ENCODE data around the gene CDIP1. TPM values are rescaled to one million over a fixed set of nuclear protein-coding genes. Genes with fewer than 3 reads are reported as not detected.

The CDIP1 gene
- total RNA-seq, 1 experiment from 2014 or later, result 49.7 TPM

- TF ChIP-seq CTCF (conservative IDR thresholded peaks at IDR 0.05), result no peak
- Histone ChIP-seq H3K23me2 (ENCODE audit: insufficient read length, low read depth, low read length, poor library complexity, severe bottlenecking) (no peaks in the 10 kb centered on the region), H3T11ph (ENCODE audit: low read length) (no peak overlapping the region), H4K8ac (replicated peaks; ENCODE audit: insufficient read length, low read depth, low read length) (no peak overlapping the region), H3K14ac (ENCODE audit: insufficient read depth, low read length) (no peak overlapping the region), H2BK12ac (ENCODE audit: insufficient read length, low read depth, low read length) (no peak overlapping the region), H3K79me2 (ENCODE audit: insufficient read depth, low read length) (no peaks in the 10 kb centered on the region), H3K4me1 (ENCODE audit: insufficient read depth, low read length) (no peaks in the 10 kb centered on the region; the same call in 1 of the 2 replicates), H3K56ac (ENCODE audit: insufficient read length, low read depth, low read length) (no peak overlapping the region), H3K79me1 (ENCODE audit: insufficient read depth, low read depth, low read length, poor library complexity, severe bottlenecking) (no peaks in the 10 kb centered on the region), H3K18ac (ENCODE audit: insufficient read length, low read depth, low read length) (no peak overlapping the region), H2BK15ac (ENCODE audit: low read depth, low read length) (no peak overlapping the region), H2BK20ac (ENCODE audit: low read depth, low read length, poor library complexity, severe bottlenecking) (no peak overlapping the region), H2AK5ac (ENCODE audit: insufficient read length, low read length) (no peak overlapping the region), H3K23ac (ENCODE audit: insufficient read length, low read depth, low read length) (no peak overlapping the region), H3K9me3 (ENCODE audit: control insufficient read depth, low read depth, low read length) (no peaks in the 10 kb centered on the region), H4K91ac (ENCODE audit: insufficient read length, low read depth, low read length) (no peak overlapping the region), H3K27me3 (ENCODE audit: insufficient read depth, low read length) (no peaks in the 10 kb centered on the region), H2AFZ (ENCODE audit: low read length) (no peak overlapping the region), H2BK5ac (ENCODE audit: insufficient read length, low read length) (no peak overlapping the region), H2BK120ac (ENCODE audit: low read depth, low read length, poor library complexity, severe bottlenecking) (no peak overlapping the region), H4K20me1 (ENCODE audit: control insufficient read depth, insufficient read depth, insufficient read length) (no peaks in the 10 kb centered on the region), H3K4ac (ENCODE audit: low read depth, low read length) (no peak overlapping the region), H3K27ac (ENCODE audit: insufficient read length, low read depth, low read length) (no peak overlapping the region), H3K9ac (ENCODE audit: extremely low read depth, insufficient read length, low read length) (no peak overlapping the region), H4K5ac (ENCODE audit: insufficient read length, low read depth, low read length) (no peak overlapping the region), H3K4me2 (ENCODE audit: insufficient read depth, insufficient read length, low read length) (no peak overlapping the region)
- peaks cover 8% of the 10 kb centered on the region for H3K27me3 Mint-ChIP-seq (ENCODE audit: low read depth)
- H3K9me3 Mint-ChIP-seq, result peaks cover 0 to 2% of the 10 kb centered on the region in 2 experiments; a peak in 1 of 5 replicates
- no peak for DNase-seq
- no CpG with 5 or more reads among the region's 14 CpGs for WGBS (ENCODE audit: extremely low coverage, insufficient read length, low lambda C conversion rate)
- peaks cover 11 to 12% of the 10 kb centered on the region in 2 experiments; a peak in 3 of 4 replicates for H3K4me1 Mint-ChIP-seq
- H3K27ac Mint-ChIP-seq, result no peak overlapping the region
- no peak overlapping the region for H3K4me3 Mint-ChIP-seq
- H3K36me3 Mint-ChIP-seq (ENCODE audit: insufficient read depth in 1 of 3, low read depth in 3 of 3), result no peaks in the 10 kb centered on the region
These were observed 18.0 kb upstream of the CDIP1 start for GRCh38 chr16:4556580-4556979.
